Measurements from ENCODE around the gene SPATA2.
"Not testable (repeated sequence)": the region's sequence is repeated elsewhere in the genome, so short reads cannot be mapped to it uniquely, and the experiment has no call there.

Gene SPATA2

GRCh38 chr20:49882171-49882970 is 33.0 kb downstream of the SPATA2 start:
- DNase-seq: no peak

DNA sequence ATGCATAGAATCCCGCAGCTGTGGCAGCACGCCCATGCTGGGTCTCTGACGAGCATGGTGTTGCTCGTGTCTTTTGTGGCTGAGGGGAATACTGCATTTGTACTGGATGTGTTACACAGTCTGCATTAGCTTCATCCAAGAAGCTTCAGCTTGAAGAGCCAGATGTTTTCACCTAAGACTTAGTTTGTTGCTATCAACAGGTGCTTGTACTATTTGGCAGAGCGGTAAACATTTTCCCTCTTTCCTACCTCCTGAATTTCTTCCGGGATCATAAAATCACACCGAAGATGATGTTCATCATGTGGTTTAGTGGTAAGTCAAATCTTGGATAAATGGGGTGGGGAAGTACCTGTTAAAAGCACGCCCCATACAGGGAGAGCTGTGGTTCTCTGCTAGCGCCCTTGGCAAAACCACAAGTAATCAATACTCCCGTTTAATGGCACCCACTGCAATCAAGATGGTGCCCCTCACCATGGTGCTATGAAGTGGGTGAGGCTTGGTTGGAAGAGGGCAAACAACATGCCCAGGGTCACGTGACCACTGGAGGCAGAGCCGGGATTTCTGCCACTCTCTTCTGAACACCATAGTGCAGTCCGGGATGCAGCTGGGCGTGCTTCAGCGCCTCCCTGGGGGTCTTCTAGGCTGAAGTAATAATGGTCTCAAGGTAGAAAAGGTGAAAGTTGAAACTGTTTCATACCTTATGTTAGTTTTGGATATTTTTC is 34.4 kb downstream of the SPATA2 start:
- no peak for DNase-seq

DNA sequence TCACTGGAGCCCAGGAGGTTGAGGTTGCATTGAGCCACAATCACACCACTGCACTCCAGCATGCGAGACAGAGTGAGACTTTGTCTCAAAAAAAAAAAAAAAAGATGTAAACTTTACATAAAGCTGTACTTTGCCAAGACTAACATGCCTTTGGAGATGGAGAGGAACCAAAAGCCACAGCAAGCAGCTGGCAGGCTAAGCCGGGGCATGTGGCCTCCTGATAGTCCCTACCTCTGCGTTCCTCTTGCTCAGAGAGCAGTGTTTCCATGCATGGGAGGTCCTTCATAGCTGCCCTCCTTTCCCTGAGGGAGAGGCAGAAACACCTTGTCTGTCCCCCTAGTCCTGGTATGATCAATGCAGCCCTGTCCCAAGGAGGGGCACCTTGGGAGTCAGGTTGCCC is 35.2 kb downstream of the SPATA2 start:
- no peak for DNase-seq

GRCh38 chr20:49878977-49879376 is 36.4 kb downstream of the SPATA2 start:
- no peak for DNase-seq

DNA sequence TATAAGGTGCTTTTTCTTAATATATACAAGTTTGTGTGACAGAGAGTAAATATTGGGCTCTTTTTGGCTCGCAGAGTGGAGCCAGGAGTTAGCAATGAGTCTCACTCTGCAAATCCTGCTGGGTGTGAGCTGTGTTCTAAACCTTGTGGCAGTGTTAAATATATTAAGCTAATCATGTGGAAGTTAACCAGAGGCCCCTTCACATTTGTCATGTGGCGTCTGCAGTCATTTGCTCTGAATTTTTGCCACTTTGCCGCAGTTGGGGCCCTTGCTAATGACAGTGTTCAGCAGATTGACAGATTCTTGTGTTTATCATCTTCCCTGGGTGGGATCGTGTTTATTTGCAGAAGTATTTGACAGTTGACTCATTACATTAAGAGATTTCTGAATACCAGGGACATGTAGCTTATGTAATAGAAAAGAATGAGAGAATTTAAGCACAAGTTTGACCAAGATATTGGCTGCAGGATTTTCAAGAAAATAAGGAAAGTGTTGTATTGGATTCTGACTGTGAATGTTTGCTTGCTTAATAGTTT is 37.9 kb downstream of the SPATA2 start:
- no peak for DNase-seq

- DNase-seq: no peak
Measured at GRCh38 chr20:49874696-49875095, 40.6 kb downstream of the SPATA2 start.

DNA sequence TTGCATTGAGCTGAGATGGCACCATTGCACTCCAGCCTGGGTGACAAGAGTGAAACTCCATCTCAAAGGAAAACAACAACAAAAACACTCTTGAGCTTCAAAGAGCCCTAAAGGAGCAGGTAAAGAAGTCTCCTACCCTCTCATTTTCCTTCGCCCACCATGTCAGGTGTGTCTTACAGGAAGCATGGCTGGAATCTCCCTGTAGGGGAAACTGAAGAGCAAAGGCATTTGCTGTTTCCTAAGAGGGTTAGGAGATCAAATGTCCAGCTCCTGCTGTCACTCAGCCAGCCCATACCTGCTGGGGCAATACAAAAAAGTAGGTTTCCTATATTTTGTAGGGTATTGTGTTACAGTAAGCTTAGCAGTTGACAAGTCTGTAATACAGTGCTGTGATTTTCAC is 43.3 kb downstream of the SPATA2 start:
- DNase-seq: no peak

DNA sequence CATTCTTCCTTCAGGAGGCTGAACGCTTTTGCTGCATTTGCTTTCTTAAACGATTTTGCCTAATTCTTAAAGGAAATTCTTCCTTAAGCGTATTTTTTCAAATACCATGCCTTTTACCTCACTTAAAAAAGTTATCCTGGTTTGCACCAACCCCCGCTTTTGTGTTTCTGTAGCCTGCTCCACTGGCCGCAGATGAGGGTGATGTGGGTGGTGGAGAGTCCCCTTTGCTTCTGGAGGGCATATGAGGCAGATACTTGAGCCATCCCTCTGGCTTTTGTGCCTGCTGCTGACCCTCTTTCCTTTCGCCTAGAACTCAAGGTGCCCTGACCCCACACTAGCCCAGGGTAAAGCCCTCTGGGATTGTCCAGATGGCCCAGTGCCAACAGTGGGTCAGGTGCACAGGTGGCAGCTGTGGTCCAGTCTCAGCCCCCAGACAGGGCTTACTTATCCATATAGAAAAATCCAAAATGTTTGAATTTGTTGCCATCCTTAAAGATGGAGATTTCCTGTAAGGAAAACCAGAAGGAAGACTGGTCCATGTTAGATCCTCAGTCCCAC is 43.9 kb downstream of the SPATA2 start:
- DNase-seq: no peak

- no peak for DNase-seq
Measured at GRCh38 chr20:49870261-49870660, 45.1 kb downstream of the SPATA2 start.

GRCh38 chr20:49868964-49869363 is 46.4 kb downstream of the SPATA2 start:
- no peak for DNase-seq

GRCh38 chr20:49868538-49868937 is 46.8 kb downstream of the SPATA2 start:
- no peak for DNase-seq

GRCh38 chr20:49867453-49868215 is 47.7 kb downstream of the SPATA2 start:
- no peak for DNase-seq

- no peak for DNase-seq
Measured at GRCh38 chr20:49866051-49866450, 49.3 kb downstream of the SPATA2 start.

- DNase-seq: no peak
Measured at GRCh38 chr20:49865559-49865958, 49.8 kb downstream of the SPATA2 start.

DNA sequence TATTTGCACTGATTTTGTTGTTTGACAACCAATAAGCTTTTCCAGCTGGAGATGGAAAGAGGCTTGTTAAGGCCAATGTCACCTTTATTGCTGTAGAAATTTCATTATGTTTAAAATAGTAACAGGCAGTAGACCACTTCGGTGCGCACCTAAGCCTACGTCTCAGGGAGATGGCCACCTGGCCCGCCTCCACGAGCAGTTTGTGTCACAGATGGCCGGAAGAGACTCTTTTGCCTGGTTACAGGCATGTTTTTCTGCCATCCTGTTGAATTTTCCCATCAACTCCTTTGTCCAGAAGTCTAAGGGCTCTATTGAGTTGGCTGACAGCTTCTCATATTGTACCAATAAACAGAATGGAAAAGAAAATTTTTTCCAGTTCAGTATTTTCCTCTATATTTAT is 51.7 kb downstream of the SPATA2 start:
- DNase-seq: no peak

- no peak for DNase-seq
Measured at GRCh38 chr20:49862607-49863200, 52.6 kb downstream of the SPATA2 start.

- DNase-seq: not testable (repeated sequence)
Measured at GRCh38 chr20:49861232-49861631, 54.1 kb downstream of the SPATA2 start.

DNA sequence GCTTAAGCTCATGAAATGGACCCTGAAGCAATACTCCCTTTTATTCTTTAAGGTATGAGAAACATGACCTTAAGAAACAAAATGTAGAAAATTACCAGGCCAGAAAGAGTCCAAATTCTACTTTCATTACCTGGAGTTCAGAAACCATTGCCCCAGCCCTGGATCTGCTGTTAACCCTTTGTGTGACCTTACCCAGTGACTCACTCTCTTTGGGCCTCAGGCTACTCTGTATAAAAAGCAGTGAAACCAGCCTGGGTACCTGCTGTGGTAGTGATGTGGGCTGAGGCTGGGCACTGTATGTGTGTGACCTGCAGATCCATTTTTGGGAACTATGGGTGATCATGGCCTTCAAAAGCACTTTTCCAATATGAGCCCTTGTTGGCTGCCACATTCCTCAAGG is 55.5 kb downstream of the SPATA2 start:
- DNase-seq: no peak

GRCh38 chr20:49859011-49859410 is 56.3 kb downstream of the SPATA2 start:
- DNase-seq: no peak

GRCh38 chr20:49858076-49858585 is 57.2 kb downstream of the SPATA2 start:
- no peak for DNase-seq

- no peak for DNase-seq
Measured at GRCh38 chr20:49856904-49857303, 58.4 kb downstream of the SPATA2 start.

DNA sequence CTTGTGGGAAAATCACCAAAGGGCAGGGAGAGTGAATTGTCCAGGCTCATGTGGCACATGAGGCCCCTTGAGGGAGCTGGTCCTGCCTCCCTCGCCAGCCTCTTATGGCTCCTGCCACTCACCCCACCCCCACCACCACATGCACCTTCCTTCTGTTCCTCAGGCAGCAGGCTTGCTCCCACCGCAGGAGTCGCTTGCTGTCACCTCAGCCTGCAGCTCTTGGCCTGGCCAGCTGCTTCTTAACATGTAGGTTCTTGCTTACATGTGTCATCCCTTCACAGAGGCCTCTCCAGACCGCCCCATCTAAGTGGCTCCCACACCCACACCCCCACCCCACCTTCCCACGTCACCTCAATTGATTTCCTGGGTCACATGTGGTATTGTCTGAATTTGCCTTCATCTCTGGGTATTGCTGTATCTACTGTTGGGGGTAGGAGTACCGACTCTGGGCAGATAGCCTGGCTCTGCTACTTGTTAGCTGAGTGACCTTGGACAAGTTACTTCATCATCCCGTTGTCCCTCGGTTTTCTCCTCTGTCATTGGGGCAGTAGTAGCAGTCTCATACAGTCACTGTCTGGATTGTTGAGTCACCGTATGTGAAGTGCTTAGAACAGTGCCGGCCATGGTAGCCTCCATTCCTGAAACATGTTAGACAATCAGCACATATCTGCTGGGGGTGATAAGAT is 61.0 kb downstream of the SPATA2 start:
- DNase-seq: no peak
